ENCODE data around the gene LGR5. TPM values are rescaled to one million over a fixed set of nuclear protein-coding genes. Genes with fewer than 3 reads are reported as not detected.

Gene LGR5
- total and polyA plus RNA-seq, 2 of the 8 experiments (the other 6 are each of a cell fraction or from before 2014, with no cell fraction given): 0.08 to 0.19 TPM

- TF ChIP-seq SAP30 (IDR thresholded peaks at IDR 0.05; ENCODE audit: insufficient read depth, insufficient replicate concordance, low read length): no peak
- TF ChIP-seq SIRT6 (IDR thresholded peaks at IDR 0.05; ENCODE audit: low read length): no peak
- no peak for TF ChIP-seq KDM4A (IDR thresholded peaks at IDR 0.05; ENCODE audit: low read depth, low read length, severe bottlenecking)
Observed at GRCh38 chr12:71602761-71603577, 163.4 kb downstream of the LGR5 start (continued).
